H9 (cell line): ENCODE data around the gene SPR. TPM values are rescaled to one million over a fixed set of nuclear protein-coding genes. Genes with fewer than 3 reads are reported as not detected.

ENCODE experiments used
- DNase-seq: peaks from one replicate; pipeline ENCODE4 v3.0.0-alpha.2; 2017
- H2AFZ ChIP-seq: one replicate; pipeline ENCODE4 v1.6.1; 2013; ENCODE audit warnings: mild to moderate bottlenecking, low read length, control low read depth, moderate library complexity
- H2AK5ac ChIP-seq: 2 replicates; pipeline ENCODE4 v1.6.1; 2013; ENCODE audit warnings: low read length, control low read depth, mixed read lengths; ENCODE audit not compliant: insufficient read length
- H2BK120ac ChIP-seq: one replicate; pipeline ENCODE4 v1.6.1; 2013; ENCODE audit warnings: low read depth, mild to moderate bottlenecking, low read length, control low read depth, inconsistent platforms; ENCODE audit not compliant: poor library complexity, severe bottlenecking
- H2BK12ac ChIP-seq: 2 replicates; pipeline ENCODE4 v1.6.1; 2013; ENCODE audit warnings: low read length, control low read depth, mixed read lengths, low read depth; ENCODE audit not compliant: insufficient read length
- H2BK15ac ChIP-seq: 2 replicates; pipeline ENCODE4 v1.6.1; 2013; ENCODE audit warnings: low read depth, low read length, control low read depth
- H2BK20ac ChIP-seq: one replicate; pipeline ENCODE4 v1.6.1; 2013; ENCODE audit warnings: low read depth, mild to moderate bottlenecking, low read length, control low read depth, inconsistent platforms; ENCODE audit not compliant: poor library complexity, severe bottlenecking
- H2BK5ac ChIP-seq: 2 replicates; pipeline ENCODE4 v1.6.1; 2013; ENCODE audit warnings: low read length, control low read depth, mixed read lengths; ENCODE audit not compliant: insufficient read length
- H3K14ac ChIP-seq: 2 replicates; pipeline ENCODE4 v1.6.1; 2013; ENCODE audit warnings: low read length, control low read depth; ENCODE audit not compliant: insufficient read depth
- H3K18ac ChIP-seq: 2 replicates; pipeline ENCODE4 v1.6.1; 2013; ENCODE audit warnings: low read depth, mild to moderate bottlenecking, mixed read lengths, low read length, control low read depth; ENCODE audit not compliant: insufficient read length
- H3K23ac ChIP-seq: 2 replicates; pipeline ENCODE4 v1.6.1; 2013; ENCODE audit warnings: low read length, control low read depth, mixed read lengths, low read depth; ENCODE audit not compliant: insufficient read length
- H3K23me2 ChIP-seq: 2 replicates; pipeline ENCODE4 v1.6.1; 2013; ENCODE audit warnings: low read depth, mild to moderate bottlenecking, mixed read lengths, low read length, control low read depth; ENCODE audit not compliant: insufficient read length, poor library complexity, severe bottlenecking
- H3K27ac ChIP-seq: 2 replicates; pipeline ENCODE4 v1.5.1; 2013; ENCODE audit warnings: low read length, control low read depth, mixed read lengths, low read depth; ENCODE audit not compliant: insufficient read length
- H3K27me3 ChIP-seq: 2 replicates; pipeline ENCODE4 v1.6.1; 2013; ENCODE audit warnings: low read length, control low read depth, inconsistent platforms; ENCODE audit not compliant: insufficient read depth
- H3K4ac ChIP-seq: 2 replicates; pipeline ENCODE4 v1.6.1; 2013; ENCODE audit warnings: low read depth, mild to moderate bottlenecking, control low read depth, inconsistent platforms, low read length, moderate library complexity
- H3K4me1 ChIP-seq: 2 replicates; pipeline ENCODE4 v1.6.1; 2013; ENCODE audit warnings: low read length, control low read depth, inconsistent platforms; ENCODE audit not compliant: insufficient read depth
- H3K4me2 ChIP-seq: 2 replicates; pipeline ENCODE4 v1.6.1; 2013; ENCODE audit warnings: low read length, control low read depth, mixed read lengths; ENCODE audit not compliant: insufficient read length, insufficient read depth
- H3K56ac ChIP-seq: 2 replicates; pipeline ENCODE4 v1.6.1; 2013; ENCODE audit warnings: low read depth, mild to moderate bottlenecking, mixed read lengths, low read length, control low read depth; ENCODE audit not compliant: insufficient read length
- H3K79me1 ChIP-seq: 2 replicates; pipeline ENCODE4 v1.6.1; 2013; ENCODE audit warnings: low read depth, mild to moderate bottlenecking, moderate library complexity, low read length, control low read depth, inconsistent platforms; ENCODE audit not compliant: insufficient read depth, poor library complexity, severe bottlenecking
- H3K79me2 ChIP-seq: 2 replicates; pipeline ENCODE4 v1.6.1; 2013; ENCODE audit warnings: low read length, control low read depth, inconsistent platforms; ENCODE audit not compliant: insufficient read depth
- H3K9ac ChIP-seq: 2 replicates; pipeline ENCODE4 v1.6.1; 2013; ENCODE audit warnings: low read length, control low read depth, mixed read lengths; ENCODE audit not compliant: insufficient read length; ENCODE audit errors: extremely low read depth
- H3K9me3 ChIP-seq: one replicate; pipeline ENCODE4 v1.6.1; 2013; ENCODE audit warnings: low read depth, low read length, inconsistent platforms; ENCODE audit not compliant: control insufficient read depth
- H3T11ph ChIP-seq: one replicate; pipeline ENCODE4 v1.6.1; 2013; ENCODE audit warnings: mild to moderate bottlenecking, low read length, control low read depth, inconsistent platforms
- H4K20me1 ChIP-seq: one replicate; pipeline ENCODE4 v1.6.1; 2013; ENCODE audit not compliant: control insufficient read depth, insufficient read length, insufficient read depth
- H4K5ac ChIP-seq: 2 replicates; pipeline ENCODE4 v1.6.1; 2013; ENCODE audit warnings: low read depth, mild to moderate bottlenecking, mixed read lengths, low read length, control low read depth; ENCODE audit not compliant: insufficient read length
- H4K8ac ChIP-seq: replicated peaks from 2 replicates; pipeline ENCODE4 v1.6.1; 2013; ENCODE audit warnings: low read length, control low read depth, mixed read lengths, low read depth; ENCODE audit not compliant: insufficient read length
- H4K91ac ChIP-seq: 2 replicates; pipeline ENCODE4 v1.6.1; 2013; ENCODE audit warnings: low read depth, mild to moderate bottlenecking, moderate library complexity, mixed read lengths, low read length, control low read depth; ENCODE audit not compliant: insufficient read length
- H3K27ac Mint-ChIP-seq, 3 experiments: 2 replicates in 2 of 3; 3 replicates in 1 of 3; pipeline ENCODE4 v1.8.0; 2020 to 2021; ENCODE audit warnings: mixed read lengths in 3 of 3, mild to moderate bottlenecking in 1 of 3, moderate library complexity in 1 of 3
- H3K27me3 Mint-ChIP-seq: 2 replicates; pipeline ENCODE4 v1.8.0; 2021; ENCODE audit warnings: low read depth, mild to moderate bottlenecking, moderate library complexity, mixed read lengths
- H3K36me3 Mint-ChIP-seq, 3 experiments: 2 replicates in 2 of 3; 3 replicates in 1 of 3; pipeline ENCODE4 v1.8.0; 2020 to 2021; ENCODE audit warnings: low read depth in 3 of 3, mixed read lengths in 3 of 3; ENCODE audit not compliant: insufficient read depth in 1 of 3
- H3K4me1 Mint-ChIP-seq, 2 experiments: 2 replicates each; pipeline ENCODE4 v1.8.0; 2020; ENCODE audit warnings: mixed read lengths in 2 of 2
- H3K4me3 Mint-ChIP-seq, 2 experiments: 2 replicates in 1 of 2; 3 replicates in 1 of 2; pipeline ENCODE4 v1.8.0; 2020 to 2021; ENCODE audit warnings: mild to moderate bottlenecking in 2 of 2, mixed read lengths in 2 of 2, moderate library complexity in 1 of 2
- H3K9me3 Mint-ChIP-seq, 2 experiments: 2 replicates in 1 of 2; 3 replicates in 1 of 2; pipeline ENCODE4 v1.8.0; 2020; ENCODE audit warnings: mild to moderate bottlenecking in 2 of 2, mixed read lengths in 2 of 2, moderate library complexity in 1 of 2
- WGBS: extraction: QIAGEN DNeasy Blood & Tissue Kit; methylation state at CpG from one replicate; pipeline ENCODE4 v1.1.7; 2013; ENCODE audit warnings: missing lambda C conversion rate, low lambda C conversion rate, mixed read lengths; ENCODE audit not compliant: insufficient read length; ENCODE audit errors: extremely low coverage; 5-methylcytosine and 5-hydroxymethylcytosine counted together
- total RNA-seq: library from RNA; stranded (reverse); gene quantifications from 2 replicates; pipeline ENCODE4 v1.2.1, GENCODE V29; 2021
- TF ChIP-seq, protein P1 (sequence below): fragments of 200-600 bp; sonication (generic); conservative IDR thresholded peaks from 3 replicates; pipeline ENCODE4 v1.8.0; 2021; ENCODE audit warnings: antibody characterized with exemption, mild to moderate bottlenecking

The SPR gene
- total RNA-seq, 1 experiment from 2014 or later: 7.3 TPM

- Histone ChIP-seq H3K9ac (no peak overlapping the region), H3K18ac (no peak overlapping the region), H3K27ac (no peak overlapping the region), H2BK120ac (no peak overlapping the region), H4K5ac (no peak overlapping the region), H3K79me2 (no peaks in the 10 kb centered on the region), H2BK20ac (no peak overlapping the region), H3K23ac (no peak overlapping the region), H3K79me1 (no peaks in the 10 kb centered on the region), H2BK5ac (no peak overlapping the region), H3K14ac (no peak overlapping the region), H3K27me3 (peaks cover 3% of the 10 kb centered on the region; the same call in 1 of the 2 replicates), H3K23me2 (peaks cover 5% of the 10 kb centered on the region), H3K4me1 (peaks cover 16% of the 10 kb centered on the region; the same call in 1 of the 2 replicates), H3K9me3 (no peaks in the 10 kb centered on the region), H3K4me2 (no peak overlapping the region), H3K56ac (no peak overlapping the region), H3T11ph (no peak overlapping the region), H2AFZ (no peak overlapping the region), H2BK12ac (no peak overlapping the region), H2AK5ac (no peak overlapping the region), H4K20me1 (no peaks in the 10 kb centered on the region), H3K4ac (no peak overlapping the region), H2BK15ac (no peak overlapping the region), H4K8ac (no peak overlapping the region), H4K91ac (no peak overlapping the region)
- no peak for DNase-seq
- Mint-ChIP-seq H3K27ac (no peak overlapping the region), H3K27me3 (peaks cover 76% of the 10 kb centered on the region), H3K4me3 (no peak overlapping the region), H3K36me3 (no peaks in the 10 kb centered on the region; a peak in 3 of 7 replicates), H3K9me3 (no peaks in the 10 kb centered on the region), H3K4me1 (peaks cover 29 to 34% of the 10 kb centered on the region in 2 experiments)
- WGBS: no CpG with 5 or more reads among the region's 8 CpGs
- TF ChIP-seq, protein P1, sequence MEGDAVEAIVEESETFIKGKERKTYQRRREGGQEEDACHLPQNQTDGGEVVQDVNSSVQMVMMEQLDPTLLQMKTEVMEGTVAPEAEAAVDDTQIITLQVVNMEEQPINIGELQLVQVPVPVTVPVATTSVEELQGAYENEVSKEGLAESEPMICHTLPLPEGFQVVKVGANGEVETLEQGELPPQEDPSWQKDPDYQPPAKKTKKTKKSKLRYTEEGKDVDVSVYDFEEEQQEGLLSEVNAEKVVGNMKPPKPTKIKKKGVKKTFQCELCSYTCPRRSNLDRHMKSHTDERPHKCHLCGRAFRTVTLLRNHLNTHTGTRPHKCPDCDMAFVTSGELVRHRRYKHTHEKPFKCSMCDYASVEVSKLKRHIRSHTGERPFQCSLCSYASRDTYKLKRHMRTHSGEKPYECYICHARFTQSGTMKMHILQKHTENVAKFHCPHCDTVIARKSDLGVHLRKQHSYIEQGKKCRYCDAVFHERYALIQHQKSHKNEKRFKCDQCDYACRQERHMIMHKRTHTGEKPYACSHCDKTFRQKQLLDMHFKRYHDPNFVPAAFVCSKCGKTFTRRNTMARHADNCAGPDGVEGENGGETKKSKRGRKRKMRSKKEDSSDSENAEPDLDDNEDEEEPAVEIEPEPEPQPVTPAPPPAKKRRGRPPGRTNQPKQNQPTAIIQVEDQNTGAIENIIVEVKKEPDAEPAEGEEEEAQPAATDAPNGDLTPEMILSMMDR: no peak
Observed at GRCh38 chr2:72891091-72891818, 4.0 kb downstream of the SPR start.
